ENCODE data around the gene TMPRSS13. TPM values are rescaled to one million over a fixed set of nuclear protein-coding genes. Genes with fewer than 3 reads are reported as not detected.

TMPRSS13 gene
- total and polyA plus RNA-seq, 2 of the 13 experiments (the other 11 are each of a cell fraction or from before 2014, with no cell fraction given) = not detected

- intact Hi-C loops (cut with micrococcal nuclease; ENCODE audit: unreplicated experiment) = no loop called here
- TF ChIP-seq ZNF547 (CRISPR knock-in tag; IDR thresholded peaks at IDR 0.05) = no peak
- H3K9me3 ChIP-seq (ENCODE audit: low read length) = no peaks in the 10 kb centered on the region
- no peak overlapping the region for H3K4me3 ChIP-seq (replicated peaks in 1 of 3; ENCODE audit: insufficient read depth in 1 of 3, low read depth in 2 of 3, low read length in 3 of 3)
- no peak overlapping the region for H3K9ac ChIP-seq (ENCODE audit: insufficient read depth, low read depth, low read length)
- no peak overlapping the region for H2AFZ ChIP-seq (ENCODE audit: low read length)
- peaks cover 4 to 54% of the 10 kb centered on the region in 2 experiments; a peak in 4 of 5 replicates for H3K27me3 ChIP-seq (ENCODE audit: control insufficient read depth in 1 of 2, insufficient read depth in 2 of 2, low read length in 2 of 2)
- H3K27ac ChIP-seq (ENCODE audit: extremely low read length, insufficient read depth, low read length) = no peak overlapping the region
- CTCF ChIA-PET (ENCODE audit: low intra/inter-chr PET ratio, low total read pairs) = no interaction called here
- DNase-seq (ENCODE audit: low spot score) (no peak), FAIRE-seq (no peak), ATAC-seq (no peak)
- no TSS peak for BruUV-seq (replicated peaks)
- no peaks in the 10 kb centered on the region for H4K20me1 ChIP-seq (ENCODE audit: insufficient read depth, low read length)
- H3K36me3 ChIP-seq (replicated peaks in 1 of 2; ENCODE audit: control insufficient read depth in 1 of 2, insufficient read depth in 2 of 2, low read length in 2 of 2) = no peaks in the 10 kb centered on the region
- no peak overlapping the region for H3K4me2 ChIP-seq (ENCODE audit: low read depth, low read length)
- H3K4me1 ChIP-seq (ENCODE audit: insufficient read depth, low read length) = no peaks in the 10 kb centered on the region
- POLR2A ChIA-PET = no interaction called here
- no peaks in the 10 kb centered on the region for H3K79me2 ChIP-seq (ENCODE audit: insufficient read depth, low read length)
- 17% methylated on average over 6 of the region's 17 CpGs for WGBS (ENCODE audit: low lambda C conversion rate)
- in situ Hi-C loops (cut with HindIII; ENCODE audit: extremely low pct_ligation_motif_present, low pct_unique_long_range_greater_than_20kb) = no loop called here
Measured at GRCh38 chr11:117918366-117919255, 10.6 kb downstream of the TMPRSS13 start.

- no peaks in the 10 kb centered on the region for H3K36me3 ChIP-seq (replicated peaks in 1 of 2; ENCODE audit: control insufficient read depth in 1 of 2, insufficient read depth in 2 of 2, low read length in 2 of 2)
- H4K20me1 ChIP-seq (ENCODE audit: insufficient read depth, low read length) = no peaks in the 10 kb centered on the region
- FAIRE-seq (no peak), DNase-seq (ENCODE audit: low spot score) (no peak), ATAC-seq (no peak)
- no peak overlapping the region for H3K27ac ChIP-seq (ENCODE audit: extremely low read length, insufficient read depth, low read length)
- in situ Hi-C loops (cut with HindIII; ENCODE audit: extremely low pct_ligation_motif_present, low pct_unique_long_range_greater_than_20kb) (no loop called here), intact Hi-C loops (cut with micrococcal nuclease; ENCODE audit: unreplicated experiment) (no loop called here)
- H3K9me3 ChIP-seq (ENCODE audit: low read length) = no peaks in the 10 kb centered on the region
- WGBS (ENCODE audit: low lambda C conversion rate) = 7% methylated on average over 3 of the region's 5 CpGs
- H3K79me2 ChIP-seq (ENCODE audit: insufficient read depth, low read length) = no peaks in the 10 kb centered on the region
- BruUV-seq (replicated peaks) = no TSS peak
- no peak overlapping the region for H3K9ac ChIP-seq (ENCODE audit: insufficient read depth, low read depth, low read length)
- no peak overlapping the region for H2AFZ ChIP-seq (ENCODE audit: low read length)
- ChIA-PET POLR2A (no interaction called here), CTCF (ENCODE audit: low intra/inter-chr PET ratio, low total read pairs) (no interaction called here)
- H3K4me3 ChIP-seq (replicated peaks in 1 of 3; ENCODE audit: insufficient read depth in 1 of 3, low read depth in 2 of 3, low read length in 3 of 3) = no peak overlapping the region
- H3K4me1 ChIP-seq (ENCODE audit: insufficient read depth, low read length) = no peaks in the 10 kb centered on the region
- H3K27me3 ChIP-seq (ENCODE audit: control insufficient read depth in 1 of 2, insufficient read depth in 2 of 2, low read length in 2 of 2) = peaks cover 4 to 61% of the 10 kb centered on the region in 2 experiments; a peak in 4 of 5 replicates
- H3K4me2 ChIP-seq (ENCODE audit: low read depth, low read length) = no peak overlapping the region
- TF ChIP-seq ZNF44 (CRISPR knock-in tag; IDR thresholded peaks at IDR 0.05) (no peak), ZFAT (CRISPR knock-in tag; conservative IDR thresholded peaks at IDR 0.05) (no peak), ZFX (CRISPR knock-in tag; IDR thresholded peaks at IDR 0.05; ENCODE audit: low read depth) (no peak), ZNF574 (CRISPR knock-in tag; IDR thresholded peaks at IDR 0.05) (no peak), ZNF562 (CRISPR knock-in tag; IDR thresholded peaks at IDR 0.05; ENCODE audit: borderline replicate concordance) (no peak), ZNF501 (CRISPR knock-in tag; IDR thresholded peaks at IDR 0.05) (no peak), GABPB1 (CRISPR knock-in tag; IDR thresholded peaks at IDR 0.05) (no peak), ZBTB3 (CRISPR knock-in tag; IDR thresholded peaks at IDR 0.05; ENCODE audit: borderline replicate concordance, low read depth) (no peak)
- TF ChIP-seq, protein P1, sequence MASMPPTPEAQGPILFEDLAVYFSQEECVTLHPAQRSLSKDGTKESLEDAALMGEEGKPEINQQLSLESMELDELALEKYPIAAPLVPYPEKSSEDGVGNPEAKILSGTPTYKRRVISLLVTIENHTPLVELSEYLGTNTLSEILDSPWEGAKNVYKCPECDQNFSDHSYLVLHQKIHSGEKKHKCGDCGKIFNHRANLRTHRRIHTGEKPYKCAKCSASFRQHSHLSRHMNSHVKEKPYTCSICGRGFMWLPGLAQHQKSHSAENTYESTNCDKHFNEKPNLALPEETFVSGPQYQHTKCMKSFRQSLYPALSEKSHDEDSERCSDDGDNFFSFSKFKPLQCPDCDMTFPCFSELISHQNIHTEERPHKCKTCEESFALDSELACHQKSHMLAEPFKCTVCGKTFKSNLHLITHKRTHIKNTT (CRISPR knock-in tag; IDR thresholded peaks at IDR 0.05) = no peak
- TF ChIP-seq, protein P2, sequence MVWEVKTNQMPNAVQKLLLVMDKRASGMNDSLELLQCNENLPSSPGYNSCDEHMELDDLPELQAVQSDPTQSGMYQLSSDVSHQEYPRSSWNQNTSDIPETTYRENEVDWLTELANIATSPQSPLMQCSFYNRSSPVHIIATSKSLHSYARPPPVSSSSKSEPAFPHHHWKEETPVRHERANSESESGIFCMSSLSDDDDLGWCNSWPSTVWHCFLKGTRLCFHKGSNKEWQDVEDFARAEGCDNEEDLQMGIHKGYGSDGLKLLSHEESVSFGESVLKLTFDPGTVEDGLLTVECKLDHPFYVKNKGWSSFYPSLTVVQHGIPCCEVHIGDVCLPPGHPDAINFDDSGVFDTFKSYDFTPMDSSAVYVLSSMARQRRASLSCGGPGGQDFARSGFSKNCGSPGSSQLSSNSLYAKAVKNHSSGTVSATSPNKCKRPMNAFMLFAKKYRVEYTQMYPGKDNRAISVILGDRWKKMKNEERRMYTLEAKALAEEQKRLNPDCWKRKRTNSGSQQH (CRISPR knock-in tag; IDR thresholded peaks at IDR 0.05; ENCODE audit: low read depth) = no peak
Measured at GRCh38 chr11:117917591-117918151, 11.5 kb downstream of the TMPRSS13 start.

Data from HepG2 (cell line).